Activated CD4-positive, alpha-beta T cell treated with anti-CD3 and anti-CD28 coated beads, Interleukin-10, Interleukin-2, amounts not matched to agents 100 ng/mL and 50 ng/mL, durations not matched to agents 16 hours and 8 hours (primary cell): ENCODE results near the gene CGREF1.
A peak's percentile ranks its signal among the peaks of the same experiment; 100 is the strongest.

Experiments
- DNase-seq: peaks from one replicate; pipeline ENCODE4 v3.0.0-alpha.2; 2020

CGREF1 gene

DNA sequence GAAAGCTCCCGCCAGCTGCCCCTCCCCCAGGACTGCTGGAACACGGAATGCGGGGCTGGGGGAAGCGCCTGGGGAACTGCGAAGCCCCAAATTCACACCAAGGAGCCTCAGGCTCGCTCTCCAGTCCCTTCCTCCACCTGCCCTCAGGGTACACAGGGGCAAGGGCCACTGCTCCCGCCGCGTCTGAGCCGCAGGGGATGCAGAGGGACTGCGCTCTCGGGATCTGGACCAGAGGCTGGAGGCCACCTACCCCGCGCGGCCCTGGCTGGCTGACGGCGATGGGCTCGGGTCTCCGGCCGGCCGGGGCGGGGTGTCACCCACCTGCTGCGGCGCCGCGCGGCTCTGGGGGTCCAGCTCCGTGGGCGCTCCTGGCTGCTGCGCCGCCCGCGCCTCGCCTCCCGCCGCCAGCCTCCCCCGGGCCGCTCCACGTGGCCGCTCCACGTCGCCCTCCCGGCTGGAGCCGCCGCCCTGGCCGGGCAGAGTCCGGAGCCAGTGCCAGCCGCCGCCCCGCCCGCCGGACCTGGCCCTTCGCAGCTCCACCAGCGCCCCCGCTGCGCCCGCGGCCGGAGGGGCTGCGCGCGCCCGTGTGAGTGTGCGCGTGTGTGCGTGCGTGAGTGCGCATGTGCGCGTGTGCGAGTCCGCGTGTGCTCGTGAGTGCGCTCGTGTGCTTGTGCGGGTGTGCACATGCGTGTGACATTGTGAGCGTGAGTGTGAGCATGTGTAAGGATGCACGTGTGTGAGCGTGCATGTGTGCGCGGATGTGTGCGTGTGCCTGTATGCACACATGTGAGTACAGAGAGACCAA lies at the start of gene CGREF1:
Gene CGREF1, minus strand, starts transcription at position 604 of the 805 bp plus-strand sequence. CDS start 14,762 bp downstream, outside the sequence.
- DNase-seq = peak; percentile 24

DNA sequence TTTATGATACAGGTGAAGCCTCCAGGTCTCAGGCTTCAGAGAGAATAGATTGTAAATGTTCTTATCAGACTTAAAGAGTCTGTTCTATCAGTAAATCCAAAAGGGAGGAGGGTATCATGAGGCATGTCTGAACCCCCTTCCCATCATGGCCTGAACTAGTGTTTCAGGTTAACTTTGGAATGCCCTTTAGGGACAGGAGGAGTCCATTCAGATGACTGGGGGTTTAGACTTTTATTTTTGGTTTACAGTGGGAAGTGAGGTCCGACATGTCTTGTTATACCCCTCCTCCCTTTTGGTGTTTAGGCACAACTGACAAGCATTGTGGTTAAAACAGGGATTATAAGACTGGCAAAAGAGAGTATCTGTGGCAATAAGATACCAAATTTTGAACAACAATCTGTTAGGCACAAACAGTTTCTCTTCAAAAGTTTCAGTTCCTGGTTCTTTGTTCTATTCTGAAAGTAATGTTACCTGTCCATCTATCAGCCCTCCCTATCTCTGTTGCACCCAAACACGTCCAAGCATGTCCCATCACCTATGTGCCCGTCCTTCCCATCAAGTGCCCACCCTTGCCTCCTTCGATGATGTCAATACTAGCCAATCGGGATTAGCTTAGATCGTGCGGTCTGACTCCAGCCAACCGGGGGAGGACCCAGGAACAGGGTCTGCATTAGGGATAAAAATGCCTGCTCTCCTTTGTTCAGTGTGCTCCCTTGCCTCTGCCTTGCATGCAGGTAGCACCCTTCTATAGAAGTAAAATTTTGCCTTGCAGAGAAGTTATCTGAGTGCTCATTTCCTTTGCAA lies 46.2 kb upstream of the CGREF1 start:
- DNase-seq = no peak

- DNase-seq = no peak
These were observed 43.5 kb upstream of the CGREF1 start for GRCh38 chr2:27162151-27163121.

GRCh38 chr2:27160191-27160590 lies 41.3 kb upstream of the CGREF1 start:
- DNase-seq = no peak

- no peak for DNase-seq
These were observed 40.3 kb upstream of the CGREF1 start for GRCh38 chr2:27159271-27159670.

- DNase-seq = no peak
These were observed 39.5 kb upstream of the CGREF1 start for GRCh38 chr2:27158468-27158867.

GRCh38 chr2:27155069-27155520 lies 36.2 kb upstream of the CGREF1 start:
- no peak for DNase-seq

DNA sequence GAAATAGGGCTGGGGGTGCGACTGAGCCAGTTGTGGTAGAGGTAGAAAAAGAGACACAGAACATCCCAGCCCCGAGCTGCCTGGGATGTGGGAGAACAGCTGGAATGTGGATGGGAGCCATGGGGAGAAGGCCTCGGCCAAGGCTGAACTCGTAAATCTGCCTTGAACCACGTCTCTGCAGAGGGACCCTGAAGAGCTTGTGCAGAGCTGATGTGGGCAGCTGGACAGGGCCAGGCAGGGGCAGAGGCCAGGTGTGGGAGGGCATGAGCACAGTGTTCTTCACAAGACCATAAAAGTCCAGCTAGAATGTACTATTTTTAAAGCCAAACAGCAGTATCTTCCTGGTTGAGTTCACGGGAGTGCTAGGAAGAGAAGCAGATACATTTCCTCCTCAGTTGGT lies 35.6 kb upstream of the CGREF1 start:
- DNase-seq = no peak

GRCh38 chr2:27152796-27153464 lies 34.0 kb upstream of the CGREF1 start:
- no peak for DNase-seq

DNA sequence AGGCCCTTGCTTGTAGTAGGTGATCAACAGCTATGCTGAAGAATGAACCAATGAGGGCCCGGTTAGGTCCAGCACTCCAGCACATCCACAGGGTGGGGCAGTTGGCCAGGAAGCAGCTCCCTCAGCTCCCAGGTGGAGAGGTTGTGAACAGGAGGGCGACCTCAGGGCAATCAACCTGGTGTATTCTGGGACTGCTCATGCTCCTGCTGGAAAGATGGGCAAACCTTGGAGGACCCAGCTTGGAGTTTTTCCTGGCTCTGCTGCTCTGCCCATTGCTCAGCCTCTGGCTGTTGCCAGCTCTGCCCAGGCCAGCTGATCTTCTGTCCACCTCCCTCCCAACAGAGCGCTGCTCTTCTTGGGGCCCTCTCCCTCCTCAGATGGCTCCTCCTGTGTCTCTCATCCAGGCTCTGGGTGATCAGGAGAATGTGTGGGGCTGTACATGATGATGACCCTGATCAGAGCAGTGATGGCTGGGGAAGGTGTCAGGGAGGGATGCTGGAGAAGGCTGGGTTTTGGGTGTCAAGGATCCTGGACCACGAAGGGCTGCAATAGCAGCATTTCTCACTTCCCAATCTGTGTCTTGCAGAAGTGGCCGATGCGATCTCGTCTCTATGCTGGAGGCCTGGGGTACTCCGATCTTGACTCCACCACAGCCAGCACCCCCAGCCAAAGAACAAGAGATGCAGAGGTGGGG lies 33.3 kb upstream of the CGREF1 start:
- no peak for DNase-seq

DNA sequence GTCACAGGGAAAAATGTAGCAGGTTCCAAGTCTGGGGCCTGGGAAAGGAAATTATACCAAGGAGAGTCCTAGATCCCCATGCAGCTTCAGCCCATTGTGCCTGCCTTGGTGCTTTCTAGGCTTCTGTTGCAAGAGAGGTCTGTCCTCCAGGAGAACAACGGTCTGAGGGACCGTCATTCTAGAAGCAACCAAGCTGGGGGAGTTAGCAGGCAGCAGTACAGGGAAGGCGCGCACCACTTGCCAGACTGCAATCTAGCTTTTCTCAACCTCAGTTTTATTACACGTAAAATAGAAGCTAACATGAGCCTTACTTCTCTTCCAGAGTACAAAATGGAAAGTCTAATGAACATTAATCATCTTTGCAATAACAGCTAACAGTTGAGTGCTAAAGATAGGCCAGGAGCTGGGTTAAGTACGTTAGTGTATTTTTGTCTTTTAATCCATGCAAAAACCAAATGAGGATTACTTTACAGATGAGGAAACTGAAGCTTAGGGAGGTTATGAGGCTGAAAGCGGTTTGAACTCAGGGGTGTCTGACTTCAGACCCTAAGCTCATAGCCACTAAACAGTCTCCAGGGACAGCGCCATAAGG lies 31.8 kb upstream of the CGREF1 start:
- no peak for DNase-seq

DNA sequence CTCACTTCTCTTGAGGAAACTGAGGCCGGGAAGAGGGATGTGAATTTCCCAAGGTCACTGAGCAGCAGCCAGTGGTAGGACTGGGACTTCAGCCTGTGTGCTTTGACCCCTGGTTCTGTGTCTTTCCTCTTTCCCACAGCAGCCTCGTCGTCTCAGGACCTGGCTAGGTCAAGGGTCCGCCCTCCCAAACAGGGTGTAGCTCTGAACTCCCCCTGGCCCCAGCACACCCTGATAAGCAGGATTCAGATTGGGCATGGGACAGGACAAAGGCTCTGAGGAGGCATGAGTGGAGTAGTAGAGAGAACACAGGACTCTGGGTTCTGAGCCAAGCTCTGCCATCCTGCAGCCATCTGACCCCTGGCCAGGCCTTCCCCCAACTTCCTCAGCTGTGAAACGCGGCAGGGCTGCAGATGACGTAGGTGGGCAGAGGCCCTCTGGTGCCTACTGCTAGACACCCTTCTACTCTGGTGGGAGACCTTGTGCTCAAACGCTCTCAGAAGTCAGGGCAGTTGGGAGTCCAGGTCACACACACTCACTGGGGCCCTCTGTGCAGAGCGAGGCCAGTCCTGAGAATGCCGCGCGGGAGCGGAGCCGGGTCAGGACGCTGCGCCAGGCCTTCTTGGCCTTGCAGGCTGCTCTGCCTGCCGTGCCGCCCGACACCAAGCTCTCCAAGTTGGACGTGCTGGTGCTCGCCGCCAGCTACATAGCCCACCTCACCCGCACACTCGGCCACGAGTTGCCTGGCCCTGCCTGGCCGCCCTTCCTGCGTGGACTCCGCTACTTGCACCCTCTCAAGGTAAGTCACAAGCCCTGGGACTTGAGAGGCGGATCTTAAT lies 30.9 kb upstream of the CGREF1 start:
- no peak for DNase-seq

- DNase-seq = no peak
These were observed 30.0 kb upstream of the CGREF1 start, which contains the start of gene TCF23 for GRCh38 chr2:27148801-27149439. Gene TCF23 (plus strand): TSS chr2:27149004. CDS start chr2:27149134, 130 bp downstream.

DNA sequence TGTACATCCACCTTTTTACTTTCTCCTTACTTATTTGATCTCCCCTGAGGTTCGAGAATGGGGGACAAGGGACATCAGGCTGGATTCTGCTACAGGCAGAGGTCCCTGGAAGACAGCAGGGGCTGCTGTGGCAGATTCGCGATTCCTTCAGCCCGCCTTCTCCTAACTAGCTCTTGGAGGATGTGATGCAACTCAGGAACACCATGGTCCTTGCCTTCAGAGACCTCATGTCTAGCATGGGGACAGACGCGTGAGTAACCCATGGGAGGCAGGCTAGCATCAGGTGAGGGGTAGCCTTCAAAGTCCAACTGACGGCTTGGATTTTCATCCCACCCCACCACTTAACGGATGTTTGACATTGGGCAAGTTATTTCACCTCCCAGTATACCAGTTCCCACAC lies 29.0 kb upstream of the CGREF1 start:
- no peak for DNase-seq

- no peak for DNase-seq
These were observed 26.8 kb upstream of the CGREF1 start for GRCh38 chr2:27145682-27146081.

- no peak for DNase-seq
These were observed 24.4 kb upstream of the CGREF1 start for GRCh38 chr2:27143285-27143684.

- no peak for DNase-seq
These were observed 20.4 kb upstream of the CGREF1 start, which contains the start of gene PRR30 for GRCh38 chr2:27139310-27139709. Gene PRR30 (minus strand): TSS chr2:27139410. CDS start chr2:27138329, 1,081 bp downstream.

GRCh38 chr2:27138111-27138510 lies 19.2 kb upstream of the CGREF1 start:
- no peak for DNase-seq

- DNase-seq = no peak
These were observed 18.5 kb upstream of the CGREF1 start for GRCh38 chr2:27137322-27137935.
